Smooth muscle cell (in vitro differentiated cells): ENCODE results near the gene PIK3CA. TPM values are rescaled to one million over a fixed set of nuclear protein-coding genes. Genes with fewer than 3 reads are reported as not detected.

Source experiments
- DNase-seq: peaks from one replicate; lab custom pipeline; 2025; ENCODE audit not compliant: unreplicated experiment; lab: John Stamatoyannopoulos, UW
- H2AFZ ChIP-seq: fragments of 200-600 bp; sonication (generic); 2 replicates; pipeline ENCODE4 v1.6.0; 2016; ENCODE audit warnings: antibody characterized with exemption, low read depth, mild to moderate bottlenecking
- H3F3A ChIP-seq: fragments of 200-600 bp; sonication (generic); 2 replicates; pipeline ENCODE4 v1.6.0; 2017; ENCODE audit warnings: antibody characterized with exemption, low read depth
- H3K27ac ChIP-seq: fragments of 200-600 bp; sonication (generic); 2 replicates; pipeline ENCODE4 v1.5.1; 2016; ENCODE audit warnings: low read depth, mild to moderate bottlenecking
- H3K27me3 ChIP-seq: fragments of 200-600 bp; sonication (generic); 2 replicates; pipeline ENCODE4 v1.6.1; 2016; ENCODE audit warnings: low read depth, mild to moderate bottlenecking
- H3K36me3 ChIP-seq: fragments of 200-600 bp; sonication (generic); 2 replicates; pipeline ENCODE4 v1.5.1; 2016; ENCODE audit warnings: low read depth
- H3K4me1 ChIP-seq: fragments of 200-600 bp; sonication (generic); 2 replicates; pipeline ENCODE4 v1.5.1; 2016; ENCODE audit warnings: low read depth
- H3K4me2 ChIP-seq: fragments of 200-600 bp; sonication (generic); 2 replicates; pipeline ENCODE4 v1.6.0; 2016; ENCODE audit warnings: mild to moderate bottlenecking
- H3K4me3 ChIP-seq: fragments of 200-600 bp; sonication (generic); 2 replicates; pipeline ENCODE4 v1.5.1; 2016; ENCODE audit warnings: mild to moderate bottlenecking
- H3K79me2 ChIP-seq: fragments of 200-600 bp; sonication (generic); 2 replicates; pipeline ENCODE4 v1.6.0; 2016; ENCODE audit warnings: low read depth, mild to moderate bottlenecking
- H3K9ac ChIP-seq: fragments of 200-600 bp; sonication (generic); 2 replicates; pipeline ENCODE4 v1.6.0; 2016; ENCODE audit warnings: low read depth
- H3K9me3 ChIP-seq: fragments of 200-600 bp; sonication (generic); replicated peaks from 2 replicates; pipeline ENCODE4 v1.5.1; 2016; ENCODE audit warnings: low read depth
- H4K20me1 ChIP-seq: fragments of 200-600 bp; sonication (generic); 2 replicates; pipeline ENCODE4 v1.6.0; 2016; ENCODE audit warnings: low read depth
- WGBS: methylation state at CpG from one replicate; pipeline ENCODE4 v1.1.7; 2016; ENCODE audit warnings: low lambda C conversion rate; 5-methylcytosine and 5-hydroxymethylcytosine counted together
- polyA plus RNA-seq: library from polyadenylated mRNA; unstranded; fragments of >200 nt; fragmentation: Nextera tagmentation; extraction: Ambion mirVana; gene quantifications from 2 replicates; pipeline ENCODE4 v1.2.1, GENCODE V29; 2016
- total RNA-seq: library from RNA; depleted of rRNA; stranded (reverse); fragments of >200 nt; gene quantifications from 2 replicates; pipeline ENCODE4 v1.2.3, GENCODE V29; 2014
- TF ChIP-seq, protein P1 (sequence below): fragments of 200-600 bp; sonication (generic); IDR thresholded peaks from 2 replicates; pipeline ENCODE4 v1.5.1; 2017; ENCODE audit warnings: borderline replicate concordance, mild to moderate bottlenecking, antibody characterized with exemption; ENCODE audit not compliant: insufficient read depth, poor library complexity, severe bottlenecking

PIK3CA gene
- total and polyA plus RNA-seq, 2 experiments from 2014 or later: 6.1 to 19.6 TPM

DNA sequence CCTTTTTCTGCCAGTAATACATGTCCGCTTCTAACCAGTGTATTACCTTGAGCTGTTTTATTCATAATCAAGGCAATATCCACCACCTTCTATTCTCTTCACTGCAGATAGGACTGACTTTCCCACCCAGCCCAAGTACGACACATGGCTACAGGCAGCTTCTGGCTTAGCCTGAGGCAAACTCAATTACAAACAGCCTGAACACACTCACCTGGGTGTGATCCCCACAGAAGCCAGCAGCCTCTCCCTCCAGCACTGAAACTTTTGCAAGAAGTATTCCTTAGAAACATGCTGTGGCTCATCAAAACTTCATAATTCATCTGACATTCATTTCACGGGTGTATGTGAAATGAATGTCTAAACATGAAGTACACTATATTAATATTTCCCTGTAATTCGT is 116.3 kb downstream of the PIK3CA start:
- Histone ChIP-seq H3K27me3 (no peaks in the 10 kb centered on the region), H3K4me2 (no peak overlapping the region), H3K4me1 (no peaks in the 10 kb centered on the region), H3K27ac (no peak overlapping the region), H3K9me3 (no peaks in the 10 kb centered on the region), H3K4me3 (no peak overlapping the region), H3K9ac (no peak overlapping the region), H3K79me2 (no peaks in the 10 kb centered on the region), H4K20me1 (no peaks in the 10 kb centered on the region), H3F3A (no peaks in the 10 kb centered on the region), H2AFZ (no peak overlapping the region), H3K36me3 (no peaks in the 10 kb centered on the region)
- TF ChIP-seq, protein P1, sequence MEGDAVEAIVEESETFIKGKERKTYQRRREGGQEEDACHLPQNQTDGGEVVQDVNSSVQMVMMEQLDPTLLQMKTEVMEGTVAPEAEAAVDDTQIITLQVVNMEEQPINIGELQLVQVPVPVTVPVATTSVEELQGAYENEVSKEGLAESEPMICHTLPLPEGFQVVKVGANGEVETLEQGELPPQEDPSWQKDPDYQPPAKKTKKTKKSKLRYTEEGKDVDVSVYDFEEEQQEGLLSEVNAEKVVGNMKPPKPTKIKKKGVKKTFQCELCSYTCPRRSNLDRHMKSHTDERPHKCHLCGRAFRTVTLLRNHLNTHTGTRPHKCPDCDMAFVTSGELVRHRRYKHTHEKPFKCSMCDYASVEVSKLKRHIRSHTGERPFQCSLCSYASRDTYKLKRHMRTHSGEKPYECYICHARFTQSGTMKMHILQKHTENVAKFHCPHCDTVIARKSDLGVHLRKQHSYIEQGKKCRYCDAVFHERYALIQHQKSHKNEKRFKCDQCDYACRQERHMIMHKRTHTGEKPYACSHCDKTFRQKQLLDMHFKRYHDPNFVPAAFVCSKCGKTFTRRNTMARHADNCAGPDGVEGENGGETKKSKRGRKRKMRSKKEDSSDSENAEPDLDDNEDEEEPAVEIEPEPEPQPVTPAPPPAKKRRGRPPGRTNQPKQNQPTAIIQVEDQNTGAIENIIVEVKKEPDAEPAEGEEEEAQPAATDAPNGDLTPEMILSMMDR: no peak
- WGBS: 40% methylated on average over 4 of the region's 4 CpGs
- no peak for DNase-seq

DNA sequence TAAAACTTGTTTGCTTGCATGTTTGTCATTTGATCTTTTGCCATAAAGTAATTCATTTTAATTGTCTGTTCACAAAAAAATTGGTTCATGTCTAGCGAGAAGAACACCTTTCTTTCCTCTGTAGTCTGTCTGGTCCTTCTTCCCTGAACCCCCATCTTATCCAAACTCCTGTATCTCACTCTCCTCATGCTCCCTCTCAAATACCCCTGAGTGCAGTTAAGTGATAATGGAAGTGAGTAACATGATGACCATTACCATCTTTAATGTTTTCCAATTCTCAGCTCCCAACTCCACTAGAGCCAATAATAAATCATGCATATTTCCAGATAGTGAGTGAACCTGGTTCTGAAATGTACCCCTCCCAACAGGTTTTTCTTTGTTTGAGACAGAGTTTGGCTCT is 116.9 kb downstream of the PIK3CA start:
- Histone ChIP-seq H3K9ac (no peak overlapping the region), H3K4me1 (no peaks in the 10 kb centered on the region), H2AFZ (no peak overlapping the region), H3K4me3 (no peak overlapping the region), H3K9me3 (no peaks in the 10 kb centered on the region), H3K36me3 (no peaks in the 10 kb centered on the region), H3K27me3 (no peaks in the 10 kb centered on the region), H3K79me2 (no peaks in the 10 kb centered on the region), H3F3A (no peaks in the 10 kb centered on the region), H3K4me2 (no peak overlapping the region), H4K20me1 (no peaks in the 10 kb centered on the region), H3K27ac (no peak overlapping the region)
- no peak for DNase-seq
- WGBS: 87% methylated on average over 1 of the region's 1 CpG
- TF ChIP-seq, protein P1: no peak

DNA sequence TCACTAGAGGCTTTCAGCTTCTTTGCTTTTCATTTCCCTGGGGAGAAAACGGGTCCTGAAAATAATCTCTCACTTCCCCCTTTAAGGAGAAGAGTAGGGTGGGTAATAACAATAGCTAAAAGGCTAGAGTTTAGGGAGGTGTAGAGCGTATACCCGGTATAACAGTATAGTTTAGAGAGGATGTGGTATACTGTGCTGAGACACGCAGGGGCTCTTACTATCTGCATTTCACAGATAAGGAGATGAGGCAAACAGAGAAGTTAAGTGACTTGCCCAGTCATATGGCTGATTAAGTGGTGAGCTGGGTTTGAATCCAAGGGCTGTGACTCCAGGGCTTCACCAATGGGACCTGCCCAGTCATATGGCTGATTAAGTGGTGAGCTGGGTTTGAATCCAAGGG is 117.7 kb downstream of the PIK3CA start:
- H3K9ac ChIP-seq: no peak overlapping the region
- H3K9me3 ChIP-seq: no peaks in the 10 kb centered on the region
- 71% methylated on average over 4 of the region's 4 CpGs for WGBS

DNA sequence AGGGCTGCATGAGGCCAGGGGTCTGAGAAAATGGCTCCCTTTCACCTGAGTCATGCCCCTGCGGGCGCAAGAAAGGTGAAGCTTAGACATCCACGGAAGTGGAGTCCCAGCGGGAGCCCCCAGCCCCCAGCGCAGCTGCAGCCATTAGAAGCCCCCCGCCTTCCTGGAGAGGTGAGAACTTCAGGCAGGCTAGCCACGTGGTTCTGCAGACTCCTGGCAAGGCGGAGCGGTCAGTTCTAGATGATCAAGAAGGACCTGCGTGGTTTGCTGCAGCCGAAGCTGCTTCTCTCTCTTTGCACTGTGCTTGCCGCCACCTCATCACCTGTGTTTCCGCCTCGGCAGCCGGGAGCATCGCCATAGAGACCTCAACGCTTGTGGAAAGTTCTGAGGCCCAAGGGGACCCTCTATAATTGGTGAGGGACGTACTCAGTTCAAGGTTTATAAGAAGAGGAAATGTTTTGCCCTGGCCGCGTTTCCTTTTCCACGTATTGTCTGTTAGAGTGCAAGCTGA is 118.6 kb downstream of the PIK3CA start:
- Histone ChIP-seq H3K27ac (no peak overlapping the region), H3K27me3 (no peaks in the 10 kb centered on the region), H3K36me3 (no peaks in the 10 kb centered on the region), H3K79me2 (no peaks in the 10 kb centered on the region), H3K9me3 (no peaks in the 10 kb centered on the region), H3F3A (no peaks in the 10 kb centered on the region), H3K4me3 (no peak overlapping the region), H3K4me1 (no peaks in the 10 kb centered on the region), H4K20me1 (no peaks in the 10 kb centered on the region), H2AFZ (no peak overlapping the region), H3K9ac (no peak overlapping the region), H3K4me2 (no peak overlapping the region)
- TF ChIP-seq, protein P1: no peak
- DNase-seq: no peak
- WGBS: 95% methylated on average over 21 of the region's 21 CpGs

More for the DNA sequence above, 117.7 kb downstream of the PIK3CA start:
- no peaks in the 10 kb centered on the region for H3K4me1 ChIP-seq
- no peaks in the 10 kb centered on the region for H4K20me1 ChIP-seq
- H3K79me2 ChIP-seq: no peaks in the 10 kb centered on the region
- no peaks in the 10 kb centered on the region for H3F3A ChIP-seq
- H3K27ac ChIP-seq: no peak overlapping the region
- H3K4me2 ChIP-seq: no peak overlapping the region
- H3K27me3 ChIP-seq: no peaks in the 10 kb centered on the region
- no peaks in the 10 kb centered on the region for H3K36me3 ChIP-seq
- no peak for DNase-seq
- H2AFZ ChIP-seq: no peak overlapping the region
- TF ChIP-seq, protein P1: no peak
- no peak overlapping the region for H3K4me3 ChIP-seq
